Tibial nerve (tissue), 4 donors: ENCODE results near the gene SLIT1.

Experiments used
- CTCF ChIP-seq, 5 experiments: fragments of 200-600 bp in 3 of 5; fragments of 450-650 bp in 2 of 5; sonication (generic) in 3 of 5; IDR thresholded peaks; one replicate each; pipeline ENCODE4 v1.5.1; 2016 to 2019; ENCODE audit warnings: antibody characterized with exemption in 5 of 5, mild to moderate bottlenecking in 3 of 5, moderate library complexity in 2 of 5
- EP300 ChIP-seq, 2 donors: sonication (generic); formaldehyde crosslinking; IDR thresholded peaks; one replicate each; pipeline ENCODE4 v1.6.1; 2017; ENCODE audit warnings: antibody characterized with exemption in 2 of 2, mild to moderate bottlenecking in 1 of 2

- TF ChIP-seq CTCF (IDR thresholded peaks at IDR 0.05) (no peak), EP300 (IDR thresholded peaks at IDR 0.05) (no peak)
Observed at GRCh38 chr10:97000487-97001182, 185.1 kb downstream of the SLIT1 start.
